SK-N-SH (cell line): Measurements from ENCODE around the gene CCDC93.

Experiments
- CHD2 ChIP-seq: fragments of 150-350 bp; IDR thresholded peaks from 2 replicates; pipeline ENCODE4 v1.6.1; 2018; ENCODE audit warnings: low read length; ENCODE audit not compliant: partially characterized antibody
- FOXM1 ChIP-seq: IDR thresholded peaks from 2 replicates; pipeline ENCODE4 v1.4.0; 2012; ENCODE audit warnings: low read depth, mild to moderate bottlenecking
- MAX ChIP-seq: IDR thresholded peaks from 2 replicates; pipeline ENCODE4 v1.4.0; 2012; ENCODE audit warnings: low read depth
- MXI1 ChIP-seq: IDR thresholded peaks from 2 replicates; pipeline ENCODE4 v1.6.1; 2012; ENCODE audit warnings: mild to moderate bottlenecking, low read depth, low read length, improper control_type of control experiment
- RAD21 ChIP-seq: IDR thresholded peaks from 2 replicates; pipeline ENCODE4 v1.6.1; 2012; ENCODE audit warnings: mild to moderate bottlenecking, low read length
- SIN3A ChIP-seq: IDR thresholded peaks from 2 replicates; pipeline ENCODE4 v1.6.1; 2012; ENCODE audit warnings: low read depth, mild to moderate bottlenecking, low read length, moderate library complexity, borderline replicate concordance
- TCF12 ChIP-seq: IDR thresholded peaks from 2 replicates; pipeline ENCODE4 v1.4.0; 2012
- TF ChIP-seq, protein P1 (sequence below): fragments of 200-600 bp; sonication (generic); IDR thresholded peaks from 2 replicates; pipeline ENCODE4 v1.6.1; 2017; ENCODE audit warnings: antibody characterized with exemption, mild to moderate bottlenecking, moderate library complexity

DNA sequence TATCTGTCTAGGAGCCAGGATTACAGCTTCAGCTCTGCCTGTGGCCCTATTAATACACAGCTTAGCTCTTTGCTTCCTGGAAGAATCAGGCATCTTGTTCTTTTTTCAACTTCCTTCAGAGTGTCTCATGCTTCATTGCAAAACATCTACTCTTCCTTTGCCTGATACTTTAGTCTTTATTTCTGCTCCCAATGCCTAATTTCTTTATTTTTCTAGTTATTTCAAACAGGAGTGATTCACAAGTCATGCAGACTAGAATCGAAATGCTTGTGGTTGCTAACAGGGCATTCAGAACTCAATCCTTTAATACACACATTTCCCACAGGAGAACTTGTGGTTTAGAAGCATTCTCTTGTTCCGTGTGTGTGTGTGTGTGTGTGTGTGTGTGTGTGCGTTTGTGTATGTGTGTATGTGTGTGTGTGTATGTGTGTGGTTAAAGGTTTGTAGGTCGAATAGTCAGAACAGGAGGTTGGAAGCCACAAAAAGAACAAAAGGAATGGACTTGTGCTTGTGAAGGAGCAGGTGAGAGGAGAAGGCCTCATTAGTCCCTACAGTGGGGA, 46.1 kb upstream of the CCDC93 start:
- TF ChIP-seq, protein P1, sequence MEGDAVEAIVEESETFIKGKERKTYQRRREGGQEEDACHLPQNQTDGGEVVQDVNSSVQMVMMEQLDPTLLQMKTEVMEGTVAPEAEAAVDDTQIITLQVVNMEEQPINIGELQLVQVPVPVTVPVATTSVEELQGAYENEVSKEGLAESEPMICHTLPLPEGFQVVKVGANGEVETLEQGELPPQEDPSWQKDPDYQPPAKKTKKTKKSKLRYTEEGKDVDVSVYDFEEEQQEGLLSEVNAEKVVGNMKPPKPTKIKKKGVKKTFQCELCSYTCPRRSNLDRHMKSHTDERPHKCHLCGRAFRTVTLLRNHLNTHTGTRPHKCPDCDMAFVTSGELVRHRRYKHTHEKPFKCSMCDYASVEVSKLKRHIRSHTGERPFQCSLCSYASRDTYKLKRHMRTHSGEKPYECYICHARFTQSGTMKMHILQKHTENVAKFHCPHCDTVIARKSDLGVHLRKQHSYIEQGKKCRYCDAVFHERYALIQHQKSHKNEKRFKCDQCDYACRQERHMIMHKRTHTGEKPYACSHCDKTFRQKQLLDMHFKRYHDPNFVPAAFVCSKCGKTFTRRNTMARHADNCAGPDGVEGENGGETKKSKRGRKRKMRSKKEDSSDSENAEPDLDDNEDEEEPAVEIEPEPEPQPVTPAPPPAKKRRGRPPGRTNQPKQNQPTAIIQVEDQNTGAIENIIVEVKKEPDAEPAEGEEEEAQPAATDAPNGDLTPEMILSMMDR = no peak
- TF ChIP-seq CHD2 (no peak), FOXM1 (no peak), MAX (no peak), RAD21 (no peak), MXI1 (no peak), TCF12 (no peak), SIN3A (no peak)
